Epithelial cell of esophagus (primary cell): Measurements from ENCODE around the gene CLASP2.

Experiments
- DNase-seq: peaks from one replicate; pipeline ENCODE4 v3.0.0; 2010; ENCODE audit warnings: low read depth
- H3K4me3 ChIP-seq: 2 replicates; pipeline ENCODE4 v1.5.1; 2011; ENCODE audit warnings: mild to moderate bottlenecking, low read length, control low read depth
- CTCF ChIP-seq: IDR thresholded peaks from 2 replicates; pipeline ENCODE4 v1.5.1; 2011; ENCODE audit warnings: low read depth, mild to moderate bottlenecking, low read length, control low read depth, inconsistent platforms; ENCODE audit not compliant: insufficient read depth; ENCODE audit errors: missing control alignments

The CLASP2 gene

GRCh38 chr3:33544126-33544525, 173.9 kb downstream of the CLASP2 start:
- no peak for DNase-seq
- no peak for TF ChIP-seq CTCF
- H3K4me3 ChIP-seq, result no peak overlapping the region

- no peak for TF ChIP-seq CTCF
- DNase-seq, result no peak
Observed at GRCh38 chr3:33543601-33544000, 174.5 kb downstream of the CLASP2 start.

GRCh38 chr3:33541918-33542317, 176.1 kb downstream of the CLASP2 start:
- DNase-seq, result no peak
- no peak for TF ChIP-seq CTCF

More at GRCh38 chr3:33543601-33544000, 174.5 kb downstream of the CLASP2 start:
- no peak overlapping the region for H3K4me3 ChIP-seq

GRCh38 chr3:33538678-33539339, 179.2 kb downstream of the CLASP2 start:
- TF ChIP-seq CTCF, result no peak
- DNase-seq, result no peak
- H3K4me3 ChIP-seq, result no peak overlapping the region

More at GRCh38 chr3:33541918-33542317, 176.1 kb downstream of the CLASP2 start:
- no peak overlapping the region for H3K4me3 ChIP-seq

GRCh38 chr3:33537133-33537532, 180.9 kb downstream of the CLASP2 start:
- no peak overlapping the region for H3K4me3 ChIP-seq
- DNase-seq, result no peak
- TF ChIP-seq CTCF, result no peak

GRCh38 chr3:33526787-33527186, 191.3 kb downstream of the CLASP2 start:
- H3K4me3 ChIP-seq, result no peak overlapping the region
- DNase-seq, result no peak
- TF ChIP-seq CTCF, result no peak

- no peak for DNase-seq
- no peak overlapping the region for H3K4me3 ChIP-seq
- no peak for TF ChIP-seq CTCF
Observed at GRCh38 chr3:33525232-33525631, 192.8 kb downstream of the CLASP2 start.
